GM23338 (cell line): ENCODE measurements around the gene MBD3L2. TPM values are rescaled to one million over a fixed set of nuclear protein-coding genes. Genes with fewer than 3 reads are reported as not detected.
"Not testable (repeated sequence)": the region's sequence is repeated elsewhere in the genome, so short reads cannot be mapped to it uniquely, and the experiment has no call there.

Experiments
- ATAC-seq: fragments of 200-7000 bp; cut with Tn5 transposase; 3 replicates; pipeline ENCODE4 v1.9.1; 2020
- DNase-seq: peaks from one replicate; pipeline ENCODE4 v3.0.0-alpha.2; 2015; ENCODE audit warnings: low spot score
- H2AFZ ChIP-seq: fragments of 200-600 bp; sonication (generic); 2 replicates; pipeline ENCODE4 v1.8.0; 2016; ENCODE audit warnings: antibody characterized with exemption, mild to moderate bottlenecking, moderate library complexity
- H3F3A ChIP-seq: fragments of 200-600 bp; sonication (generic); replicated peaks from 2 replicates; pipeline ENCODE4 v1.8.0; 2017; ENCODE audit warnings: antibody characterized with exemption, mixed run types, low read depth
- H3K27ac ChIP-seq: fragments of 200-600 bp; sonication (generic); 2 replicates; pipeline ENCODE4 v1.6.1; 2016; ENCODE audit warnings: low read depth
- H3K27me3 ChIP-seq: fragments of 200-600 bp; sonication (generic); 2 replicates; pipeline ENCODE4 v1.8.0; 2016; ENCODE audit warnings: mild to moderate bottlenecking, mixed run types, moderate library complexity; ENCODE audit not compliant: insufficient read depth
- H3K36me3 ChIP-seq: fragments of 200-600 bp; sonication (generic); 2 replicates; pipeline ENCODE4 v1.8.0; 2016; ENCODE audit warnings: mild to moderate bottlenecking; ENCODE audit not compliant: insufficient read depth
- H3K4me1 ChIP-seq: fragments of 200-600 bp; sonication (generic); 2 replicates; pipeline ENCODE4 v1.8.0; 2016; ENCODE audit warnings: mild to moderate bottlenecking, moderate library complexity; ENCODE audit not compliant: insufficient read depth
- H3K4me2 ChIP-seq: fragments of 200-600 bp; sonication (generic); 2 replicates; pipeline ENCODE4 v1.7.1; 2017; ENCODE audit warnings: mixed run types
- H3K4me3 ChIP-seq: fragments of 200-600 bp; sonication (generic); 2 replicates; pipeline ENCODE4 v1.6.1; 2016; ENCODE audit warnings: mixed run types
- H3K79me2 ChIP-seq: fragments of 200-600 bp; sonication (generic); replicated peaks from 2 replicates; pipeline ENCODE4 v1.8.0; 2017; ENCODE audit warnings: mild to moderate bottlenecking; ENCODE audit not compliant: insufficient read depth
- H3K9me2 ChIP-seq: fragments of 200-600 bp; sonication (generic); 2 replicates; pipeline ENCODE4 v1.8.0; 2017; ENCODE audit not compliant: insufficient read depth
- H4K20me1 ChIP-seq: fragments of 200-600 bp; sonication (generic); replicated peaks from 2 replicates; pipeline ENCODE4 v1.8.0; 2017; ENCODE audit warnings: mild to moderate bottlenecking; ENCODE audit not compliant: insufficient read depth
- H3K27ac Mint-ChIP-seq: 2 replicates; pipeline ENCODE4 v1.8.0; 2020; ENCODE audit warnings: inconsistent platforms, mild to moderate bottlenecking, moderate library complexity, mixed read lengths
- H3K27me3 Mint-ChIP-seq: 3 replicates; pipeline ENCODE4 v1.8.0; 2022; ENCODE audit warnings: low read depth, mild to moderate bottlenecking, moderate library complexity, mixed read lengths, inconsistent platforms; ENCODE audit not compliant: insufficient read depth, poor library complexity
- H3K36me3 Mint-ChIP-seq: 3 replicates; pipeline ENCODE4 v1.8.0; 2021; ENCODE audit warnings: low read depth, mild to moderate bottlenecking, inconsistent platforms, moderate library complexity, mixed read lengths
- H3K4me1 Mint-ChIP-seq: 3 replicates; pipeline ENCODE4 v1.8.0; 2020; ENCODE audit warnings: mild to moderate bottlenecking, inconsistent platforms, mixed read lengths
- H3K4me3 Mint-ChIP-seq: 3 replicates; pipeline ENCODE4 v1.8.0; 2021; ENCODE audit warnings: moderate library complexity, mild to moderate bottlenecking, inconsistent platforms, mixed read lengths
- H3K9me3 Mint-ChIP-seq: 3 replicates; pipeline ENCODE4 v1.8.0; 2020; ENCODE audit warnings: moderate library complexity, mild to moderate bottlenecking, inconsistent platforms, mixed read lengths
- CTCF ChIP-seq, 2 experiments: fragments of 200-600 bp in 1 of 2; sonication (generic) in 1 of 2; conservative IDR thresholded peaks; 2 replicates each; pipeline versions ENCODE4 v1.5.1 to v1.6.1; 2016 to 2017; ENCODE audit warnings: antibody characterized with exemption in 2 of 2, low read depth in 2 of 2, mild to moderate bottlenecking in 2 of 2, moderate library complexity in 1 of 2
- EZH2 ChIP-seq: fragments of 200-600 bp; sonication (generic); IDR thresholded peaks from one replicate; pipeline ENCODE4 v1.8.0; 2017; ENCODE audit warnings: antibody characterized with exemption, mild to moderate bottlenecking, low read depth; ENCODE audit not compliant: unreplicated experiment
- EZH2phosphoT487 ChIP-seq: fragments of 200-600 bp; sonication (generic); IDR thresholded peaks from one replicate; pipeline ENCODE4 v1.8.1; 2018; ENCODE audit warnings: antibody characterized with exemption; ENCODE audit not compliant: unreplicated experiment
- REST ChIP-seq: IDR thresholded peaks from one replicate; pipeline ENCODE4 v1.6.1; 2018; ENCODE audit warnings: antibody characterized with exemption; ENCODE audit not compliant: unreplicated experiment
- STAT1 ChIP-seq: IDR thresholded peaks from one replicate; pipeline ENCODE4 v1.6.1; 2016; ENCODE audit warnings: antibody characterized with exemption; ENCODE audit not compliant: unreplicated experiment
- ZNF331 ChIP-seq: fragments of 250-450 bp; sonication (Bioruptor Pico); IDR thresholded peaks from 2 replicates; pipeline ENCODE4 v1.5.0; 2020; ENCODE audit warnings: low read depth, mild to moderate bottlenecking, moderate library complexity
- polyA plus RNA-seq: library from polyadenylated mRNA; unstranded; fragments of >200 nt; fragmentation: Nextera tagmentation; extraction: Ambion mirVana; gene quantifications from 2 replicates; pipeline ENCODE4 v1.2.1, GENCODE V29; 2016
- total RNA-seq: library from RNA; depleted of rRNA; stranded (reverse); fragments of >200 nt; shearing (Covaris generic); gene quantifications from 2 replicates; pipeline ENCODE4 v1.2.3, GENCODE V29; 2014

MBD3L2 gene
- total and polyA plus RNA-seq, 2 experiments from 2014 or later = not detected

GRCh38 chr19:7067122-7067521, 18.0 kb downstream of the MBD3L2 start:
- H3K4me3 ChIP-seq, H3K4me3 Mint-ChIP-seq, H3F3A ChIP-seq, H3K4me1 ChIP-seq, H3K4me2 ChIP-seq, H3K27me3 ChIP-seq, H3K27ac ChIP-seq, H3K4me1 Mint-ChIP-seq, ATAC-seq, H2AFZ ChIP-seq, H3K27ac Mint-ChIP-seq, H3K36me3 ChIP-seq, H4K20me1 ChIP-seq, H3K9me2 ChIP-seq: not testable (repeated sequence)
- peaks cover 12% of the 10 kb centered on the region; the same call in 1 of the 2 replicates for H3K79me2 ChIP-seq
- H3K9me3 Mint-ChIP-seq = peaks cover 44% of the 10 kb centered on the region
- H3K36me3 Mint-ChIP-seq = peaks cover 25% of the 10 kb centered on the region
- DNase-seq = peak; percentile 77
- TF ChIP-seq CTCF (conservative IDR thresholded peaks at IDR 0.05; ENCODE audit: low read depth in 2 of 2) = peak; percentile 31 to 59; a peak in 3 of 4 replicates
- H3K27me3 Mint-ChIP-seq = peaks cover 10% of the 10 kb centered on the region

- peaks cover 47% of the 10 kb centered on the region for H3K9me3 Mint-ChIP-seq
- H4K20me1 ChIP-seq = no peaks in the 10 kb centered on the region
- no peak overlapping the region for H3K4me3 Mint-ChIP-seq
- no peak overlapping the region for H3K4me2 ChIP-seq
- no peaks in the 10 kb centered on the region for H3K27me3 ChIP-seq
- H3K4me1 Mint-ChIP-seq = no peaks in the 10 kb centered on the region; the same call in 2 of the 3 replicates
- no peak overlapping the region for H3K27ac ChIP-seq
- TF ChIP-seq STAT1 (no peak), CTCF (conservative IDR thresholded peaks at IDR 0.05; ENCODE audit: low read depth in 2 of 2) (no peak), EZH2phosphoT487 (no peak), EZH2 (no peak)
- H3K27ac Mint-ChIP-seq = no peak overlapping the region
- no peak overlapping the region for H3K4me3 ChIP-seq
- H2AFZ ChIP-seq = no peak overlapping the region
- peaks cover 12% of the 10 kb centered on the region; the same call in 1 of the 2 replicates for H3K79me2 ChIP-seq
- H3K27me3 Mint-ChIP-seq = peaks cover 10% of the 10 kb centered on the region
- H3K9me2 ChIP-seq = no peaks in the 10 kb centered on the region
- no peak for ATAC-seq
- DNase-seq = no peak
- peaks cover 31% of the 10 kb centered on the region for H3K36me3 Mint-ChIP-seq
- no peaks in the 10 kb centered on the region; the same call in 1 of the 2 replicates for H3F3A ChIP-seq
- H3K4me1 ChIP-seq = no peaks in the 10 kb centered on the region
- H3K36me3 ChIP-seq = peaks cover 8% of the 10 kb centered on the region; the same call in 1 of the 2 replicates
Measured at GRCh38 chr19:7067716-7068115, 18.6 kb downstream of the MBD3L2 start.

GRCh38 chr19:7068599-7068998, 19.5 kb downstream of the MBD3L2 start:
- H3K4me2 ChIP-seq = peak overlapping the region; percentile 69; the same call in 1 of the 2 replicates
- no peak for ATAC-seq
- Mint-ChIP-seq H3K9me3 (peaks cover 44% of the 10 kb centered on the region), H3K36me3 (peaks cover 38% of the 10 kb centered on the region), H3K27me3 (peaks cover 10% of the 10 kb centered on the region), H3K4me1 (no peaks in the 10 kb centered on the region; the same call in 2 of the 3 replicates), H3K4me3 (peak overlapping the region; percentile 93), H3K27ac (peak overlapping the region; percentile 97; the same call in 1 of the 2 replicates)
- no peak overlapping the region for H3K27ac ChIP-seq
- H2AFZ ChIP-seq = peak overlapping the region; percentile 98; the same call in 1 of the 2 replicates
- TF ChIP-seq CTCF (conservative IDR thresholded peaks at IDR 0.05; ENCODE audit: low read depth in 2 of 2) = no peak
- TF ChIP-seq REST = no peak
- TF ChIP-seq ZNF331 (CRISPR knock-in tag) = no peak
- 0 out of 2 replicates have a peak overlapping the region, but pooled peaks have one; percentile 34 for H3K4me3 ChIP-seq
- peaks cover 8% of the 10 kb centered on the region; the same call in 1 of the 2 replicates for H3K36me3 ChIP-seq
- H3F3A ChIP-seq = no peaks in the 10 kb centered on the region
- H3K27me3 ChIP-seq = no peaks in the 10 kb centered on the region
- peaks cover 12% of the 10 kb centered on the region; the same call in 1 of the 2 replicates for H3K79me2 ChIP-seq
- DNase-seq = no peak
- H3K4me1 ChIP-seq = no peaks in the 10 kb centered on the region
- H4K20me1 ChIP-seq = no peaks in the 10 kb centered on the region
- no peaks in the 10 kb centered on the region for H3K9me2 ChIP-seq
